ENCODE results near the gene OASL.

DNA sequence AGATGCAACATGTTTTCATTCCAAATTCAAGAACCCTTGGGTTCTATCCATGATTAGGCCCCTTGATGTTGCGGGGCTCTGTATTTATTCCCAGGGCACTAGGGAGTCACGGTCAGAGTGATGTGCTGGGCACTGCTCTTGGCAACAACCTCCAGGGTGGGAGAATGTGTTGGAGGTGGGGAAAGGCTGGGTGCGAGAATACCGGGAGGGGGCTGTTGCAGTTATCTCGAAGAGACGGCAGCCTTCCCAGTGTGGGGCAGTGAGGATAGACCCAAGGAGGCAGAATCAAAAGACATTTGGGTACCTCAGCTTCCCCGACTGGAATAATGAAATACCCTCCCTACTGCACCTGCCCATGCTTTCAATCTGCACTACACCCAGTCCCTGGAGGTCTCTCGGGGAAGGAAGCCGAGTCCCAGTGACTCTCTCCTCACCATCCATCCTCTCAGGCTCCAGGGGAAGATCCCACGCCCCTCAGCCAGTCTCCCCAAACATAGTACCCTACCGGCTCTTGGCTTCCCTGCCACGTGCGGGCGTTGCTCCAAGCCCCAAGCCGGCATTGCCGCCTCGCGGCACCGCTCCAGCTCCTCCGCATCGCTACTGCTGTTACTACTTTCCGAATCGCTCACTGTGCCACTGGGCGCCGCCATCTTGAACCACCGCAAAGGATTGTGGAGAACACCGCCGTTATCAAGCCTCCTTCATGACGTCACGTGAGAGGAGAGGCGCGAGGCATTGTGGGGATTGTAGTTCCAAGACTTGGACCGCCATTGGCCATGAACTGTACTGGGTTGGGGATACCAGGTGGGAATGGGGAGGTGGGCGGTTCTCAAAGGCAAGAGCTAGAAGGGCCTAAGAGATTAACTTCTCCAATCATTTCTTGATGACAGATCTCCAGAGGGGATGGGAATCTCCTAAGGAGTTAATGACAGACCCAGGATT lies 22.9 kb downstream of the OASL start, which contains the start of gene C12orf43:
- TF ChIP-seq MAZ (IDR thresholded peaks at IDR 0.05; ENCODE audit: borderline replicate concordance, low read depth, low read length) (no peak), RAD21 (conservative IDR thresholded peaks at IDR 0.05 in 1 of 2, IDR thresholded peaks at IDR 0.05 in 1 of 2) (no peak), RCOR1 (IDR thresholded peaks at IDR 0.05; ENCODE audit: low read depth, low read length) (no peak), ZSCAN20 (CRISPR knock-in tag; IDR thresholded peaks at IDR 0.05) (no peak), EP300 (IDR thresholded peaks at IDR 0.05) (no peak), MYC (IDR thresholded peaks at IDR 0.05; ENCODE audit: borderline replicate concordance, low read length) (peak; percentile 42; the same call in 1 of the 2 replicates), PHF8 (IDR thresholded peaks at IDR 0.05; ENCODE audit: borderline replicate concordance, low read depth) (peak; percentile 30; the same call in 1 of the 2 replicates), POLR2A (IDR thresholded peaks at IDR 0.05; ENCODE audit: low read length) (peak; percentile 76), POLR2AphosphoS2 (conservative IDR thresholded peaks at IDR 0.05; ENCODE audit: low read length) (no peak), CBX2 (IDR thresholded peaks at IDR 0.05; ENCODE audit: borderline replicate concordance, low read depth) (no peak)
- TF ChIP-seq, protein P1, sequence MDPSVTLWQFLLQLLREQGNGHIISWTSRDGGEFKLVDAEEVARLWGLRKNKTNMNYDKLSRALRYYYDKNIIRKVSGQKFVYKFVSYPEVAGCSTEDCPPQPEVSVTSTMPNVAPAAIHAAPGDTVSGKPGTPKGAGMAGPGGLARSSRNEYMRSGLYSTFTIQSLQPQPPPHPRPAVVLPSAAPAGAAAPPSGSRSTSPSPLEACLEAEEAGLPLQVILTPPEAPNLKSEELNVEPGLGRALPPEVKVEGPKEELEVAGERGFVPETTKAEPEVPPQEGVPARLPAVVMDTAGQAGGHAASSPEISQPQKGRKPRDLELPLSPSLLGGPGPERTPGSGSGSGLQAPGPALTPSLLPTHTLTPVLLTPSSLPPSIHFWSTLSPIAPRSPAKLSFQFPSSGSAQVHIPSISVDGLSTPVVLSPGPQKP (IDR thresholded peaks at IDR 0.05; ENCODE audit: low read depth, low read length), result no peak
- TF ChIP-seq, protein P2, sequence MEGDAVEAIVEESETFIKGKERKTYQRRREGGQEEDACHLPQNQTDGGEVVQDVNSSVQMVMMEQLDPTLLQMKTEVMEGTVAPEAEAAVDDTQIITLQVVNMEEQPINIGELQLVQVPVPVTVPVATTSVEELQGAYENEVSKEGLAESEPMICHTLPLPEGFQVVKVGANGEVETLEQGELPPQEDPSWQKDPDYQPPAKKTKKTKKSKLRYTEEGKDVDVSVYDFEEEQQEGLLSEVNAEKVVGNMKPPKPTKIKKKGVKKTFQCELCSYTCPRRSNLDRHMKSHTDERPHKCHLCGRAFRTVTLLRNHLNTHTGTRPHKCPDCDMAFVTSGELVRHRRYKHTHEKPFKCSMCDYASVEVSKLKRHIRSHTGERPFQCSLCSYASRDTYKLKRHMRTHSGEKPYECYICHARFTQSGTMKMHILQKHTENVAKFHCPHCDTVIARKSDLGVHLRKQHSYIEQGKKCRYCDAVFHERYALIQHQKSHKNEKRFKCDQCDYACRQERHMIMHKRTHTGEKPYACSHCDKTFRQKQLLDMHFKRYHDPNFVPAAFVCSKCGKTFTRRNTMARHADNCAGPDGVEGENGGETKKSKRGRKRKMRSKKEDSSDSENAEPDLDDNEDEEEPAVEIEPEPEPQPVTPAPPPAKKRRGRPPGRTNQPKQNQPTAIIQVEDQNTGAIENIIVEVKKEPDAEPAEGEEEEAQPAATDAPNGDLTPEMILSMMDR (IDR thresholded peaks at IDR 0.05), result no peak
- TF ChIP-seq, protein P3, sequence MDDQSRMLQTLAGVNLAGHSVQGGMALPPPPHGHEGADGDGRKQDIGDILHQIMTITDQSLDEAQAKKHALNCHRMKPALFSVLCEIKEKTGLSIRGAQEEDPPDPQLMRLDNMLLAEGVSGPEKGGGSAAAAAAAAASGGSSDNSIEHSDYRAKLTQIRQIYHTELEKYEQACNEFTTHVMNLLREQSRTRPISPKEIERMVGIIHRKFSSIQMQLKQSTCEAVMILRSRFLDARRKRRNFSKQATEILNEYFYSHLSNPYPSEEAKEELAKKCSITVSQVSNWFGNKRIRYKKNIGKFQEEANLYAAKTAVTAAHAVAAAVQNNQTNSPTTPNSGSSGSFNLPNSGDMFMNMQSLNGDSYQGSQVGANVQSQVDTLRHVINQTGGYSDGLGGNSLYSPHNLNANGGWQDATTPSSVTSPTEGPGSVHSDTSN (IDR thresholded peaks at IDR 0.05), result no peak
- TF ChIP-seq, protein P4, sequence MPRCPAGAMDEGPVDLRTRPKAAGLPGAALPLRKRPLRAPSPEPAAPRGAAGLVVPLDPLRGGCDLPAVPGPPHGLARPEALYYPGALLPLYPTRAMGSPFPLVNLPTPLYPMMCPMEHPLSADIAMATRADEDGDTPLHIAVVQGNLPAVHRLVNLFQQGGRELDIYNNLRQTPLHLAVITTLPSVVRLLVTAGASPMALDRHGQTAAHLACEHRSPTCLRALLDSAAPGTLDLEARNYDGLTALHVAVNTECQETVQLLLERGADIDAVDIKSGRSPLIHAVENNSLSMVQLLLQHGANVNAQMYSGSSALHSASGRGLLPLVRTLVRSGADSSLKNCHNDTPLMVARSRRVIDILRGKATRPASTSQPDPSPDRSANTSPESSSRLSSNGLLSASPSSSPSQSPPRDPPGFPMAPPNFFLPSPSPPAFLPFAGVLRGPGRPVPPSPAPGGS (IDR thresholded peaks at IDR 0.05), result no peak
